ENCODE results near the gene MDGA2.
"Not testable (repeated sequence)": the region's sequence is repeated elsewhere in the genome, so short reads cannot be mapped to it uniquely, and the experiment has no call there.

The MDGA2 gene

DNA sequence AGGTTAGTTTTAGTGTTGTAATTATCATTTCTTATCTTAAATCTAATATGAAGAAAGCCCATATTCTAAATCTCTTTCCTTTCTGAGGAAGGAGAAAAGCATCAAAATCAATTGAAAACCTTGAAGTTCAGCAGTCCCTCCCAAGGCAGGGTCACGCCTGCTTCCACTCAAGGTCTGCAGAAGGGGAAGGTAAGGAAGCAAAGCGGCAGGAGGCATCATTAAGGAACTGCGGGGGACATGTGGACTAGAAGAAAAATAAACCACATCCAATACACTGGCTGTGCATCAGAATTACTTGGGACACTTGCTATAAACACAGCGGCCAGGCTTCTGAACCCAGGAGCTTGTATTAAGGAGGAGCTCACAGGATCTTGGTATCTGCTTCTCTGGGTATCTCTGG lies 759.9 kb downstream of the MDGA2 start:
- WGBS, 2 donors (ENCODE audit: extremely low coverage in 2 of 2, insufficient read length in 2 of 2, insufficient replicate concordance in 1 of 2) = no CpG with 5 or more reads among the region's 4 CpGs
- H3K4ac ChIP-seq (ENCODE audit: low read length); H2BK15ac ChIP-seq (ENCODE audit: low read length); H3K79me1 ChIP-seq (ENCODE audit: low read depth, low read length); H3K27ac ChIP-seq (replicated peaks; ENCODE audit: low read length); H3K18ac ChIP-seq (ENCODE audit: low read length); H3K4me2 ChIP-seq (ENCODE audit: insufficient read depth, low read length, poor library complexity, severe bottlenecking); H3K4me1 ChIP-seq (ENCODE audit: control insufficient read depth in 2 of 2, insufficient read depth in 1 of 2, low read depth in 1 of 2, low read length in 2 of 2); H2BK5ac ChIP-seq (ENCODE audit: low read length); H3K9me3 ChIP-seq (replicated peaks in 1 of 2; ENCODE audit: control insufficient read depth in 2 of 2, insufficient read depth in 1 of 2, low read depth in 1 of 2, low read length in 2 of 2); H2AK5ac ChIP-seq (ENCODE audit: low read depth, low read length); H3K27me3 ChIP-seq (ENCODE audit: control insufficient read depth in 3 of 3, insufficient read depth in 3 of 3, low read depth in 1 of 3, low read length in 3 of 3); H3K23ac ChIP-seq (ENCODE audit: low read depth, low read length, poor library complexity); H3K36me3 ChIP-seq (replicated peaks in 1 of 2; ENCODE audit: control insufficient read depth in 2 of 2, insufficient read depth in 2 of 2, low read length in 2 of 2); H2BK12ac ChIP-seq (ENCODE audit: low read length); H3K4me3 ChIP-seq (ENCODE audit: low read length in 2 of 2); H3K9ac ChIP-seq (ENCODE audit: low read depth, low read length, poor library complexity); DNase-seq (ENCODE audit: low spot score); H2AFZ ChIP-seq (ENCODE audit: low read length); H3K14ac ChIP-seq (ENCODE audit: low read length); H2BK120ac ChIP-seq (ENCODE audit: low read depth, low read length); H4K91ac ChIP-seq (ENCODE audit: low read depth, low read length, poor library complexity); H4K8ac ChIP-seq (ENCODE audit: low read depth, low read length): not testable (repeated sequence)

DNA sequence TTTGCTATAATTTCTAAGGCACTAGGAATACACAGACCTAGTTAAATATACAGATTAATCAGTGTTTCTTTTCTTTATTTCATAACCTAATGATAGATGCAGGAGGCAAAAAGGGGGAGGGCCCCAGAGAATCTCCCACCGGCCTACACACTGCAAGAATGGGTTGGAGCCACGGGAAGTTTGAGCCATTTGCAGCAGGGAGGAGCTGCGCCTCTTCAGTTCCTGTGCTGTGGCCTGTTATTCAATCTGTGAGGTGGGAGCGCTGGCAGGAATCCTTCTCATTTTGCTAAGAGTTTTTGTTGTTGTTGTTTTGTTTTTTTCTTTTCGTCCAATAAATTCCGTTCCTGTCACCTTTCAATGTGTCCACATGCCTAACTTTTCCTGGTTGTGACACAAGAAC lies 772.6 kb downstream of the MDGA2 start:
- Histone ChIP-seq H3K27ac (replicated peaks; ENCODE audit: low read length) (no peak overlapping the region), H3K79me1 (ENCODE audit: low read depth, low read length) (no peaks in the 10 kb centered on the region), H4K8ac (ENCODE audit: low read depth, low read length) (no peak overlapping the region), H3K4ac (ENCODE audit: low read length) (no peak overlapping the region), H2AK5ac (ENCODE audit: low read depth, low read length) (no peak overlapping the region), H3K9ac (ENCODE audit: low read depth, low read length, poor library complexity) (no peak overlapping the region), H3K9me3 (replicated peaks in 1 of 2; ENCODE audit: control insufficient read depth in 2 of 2, insufficient read depth in 1 of 2, low read depth in 1 of 2, low read length in 2 of 2) (no peaks in the 10 kb centered on the region), H3K23ac (ENCODE audit: low read depth, low read length, poor library complexity) (no peak overlapping the region), H2BK5ac (ENCODE audit: low read length) (no peak overlapping the region), H2BK15ac (ENCODE audit: low read length) (no peak overlapping the region), H3K4me1 (ENCODE audit: control insufficient read depth in 2 of 2, insufficient read depth in 1 of 2, low read depth in 1 of 2, low read length in 2 of 2) (peaks cover 1 to 4% of the 10 kb centered on the region in 2 donors), H2BK120ac (ENCODE audit: low read depth, low read length) (no peak overlapping the region), H2AFZ (ENCODE audit: low read length) (peak overlapping the region; percentile 66), H2BK12ac (ENCODE audit: low read length) (no peak overlapping the region), H3K4me2 (ENCODE audit: insufficient read depth, low read length, poor library complexity, severe bottlenecking) (no peak overlapping the region), H3K36me3 (replicated peaks in 1 of 2; ENCODE audit: control insufficient read depth in 2 of 2, insufficient read depth in 2 of 2, low read length in 2 of 2) (no peaks in the 10 kb centered on the region), H3K14ac (ENCODE audit: low read length) (no peak overlapping the region), H3K4me3 (ENCODE audit: low read length in 2 of 2) (no peak overlapping the region), H4K91ac (ENCODE audit: low read depth, low read length, poor library complexity) (no peak overlapping the region), H3K18ac (ENCODE audit: low read length) (no peak overlapping the region), H3K27me3 (ENCODE audit: control insufficient read depth in 3 of 3, insufficient read depth in 3 of 3, low read depth in 1 of 3, low read length in 3 of 3) (no peaks in the 10 kb centered on the region)
- DNase-seq (ENCODE audit: low spot score) = peak; percentile 1
- WGBS, 2 donors (ENCODE audit: extremely low coverage in 2 of 2, insufficient read length in 2 of 2, insufficient replicate concordance in 1 of 2) = no CpG with 5 or more reads among the region's 6 CpGs

DNA sequence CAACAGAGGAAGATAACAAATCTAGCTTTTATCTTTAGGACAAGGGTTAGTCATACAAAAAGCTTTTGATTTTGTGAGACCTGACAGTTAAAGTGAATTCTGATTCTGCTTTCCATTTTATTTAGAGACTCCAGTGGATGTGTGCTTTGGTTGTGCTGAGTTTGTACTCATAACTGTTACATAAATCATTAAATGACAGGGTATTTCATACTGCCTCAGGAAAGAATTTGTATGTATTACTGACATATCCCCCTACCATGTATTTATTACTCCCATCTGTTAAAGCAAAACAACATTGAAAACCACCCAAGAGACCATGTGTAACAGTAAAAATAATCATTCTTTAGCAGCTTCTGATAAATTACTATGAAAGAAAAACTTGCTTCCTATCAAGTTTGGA lies 780.9 kb downstream of the MDGA2 start:
- H2BK120ac ChIP-seq (ENCODE audit: low read depth, low read length) = no peak overlapping the region
- H2BK12ac ChIP-seq (ENCODE audit: low read length) = no peak overlapping the region
- no peak overlapping the region for H3K4me2 ChIP-seq (ENCODE audit: insufficient read depth, low read length, poor library complexity, severe bottlenecking)
- no peak overlapping the region for H3K4ac ChIP-seq (ENCODE audit: low read length)
- H3K36me3 ChIP-seq (replicated peaks in 1 of 2; ENCODE audit: control insufficient read depth in 2 of 2, insufficient read depth in 2 of 2, low read length in 2 of 2) = no peaks in the 10 kb centered on the region
- H3K79me1 ChIP-seq (ENCODE audit: low read depth, low read length) = no peaks in the 10 kb centered on the region
- no peak overlapping the region for H2BK5ac ChIP-seq (ENCODE audit: low read length)
- DNase-seq (ENCODE audit: low spot score) = no peak
- no peaks in the 10 kb centered on the region for H3K27me3 ChIP-seq (ENCODE audit: control insufficient read depth in 3 of 3, insufficient read depth in 3 of 3, low read depth in 1 of 3, low read length in 3 of 3)
- no peak overlapping the region for H3K23ac ChIP-seq (ENCODE audit: low read depth, low read length, poor library complexity)
- no peak overlapping the region for H2BK15ac ChIP-seq (ENCODE audit: low read length)
- H3K27ac ChIP-seq (replicated peaks; ENCODE audit: low read length) = no peak overlapping the region
- no peak overlapping the region for H3K18ac ChIP-seq (ENCODE audit: low read length)
- no peak overlapping the region for H3K4me3 ChIP-seq (ENCODE audit: low read length in 2 of 2)
- H3K9me3 ChIP-seq (replicated peaks in 1 of 2; ENCODE audit: control insufficient read depth in 2 of 2, insufficient read depth in 1 of 2, low read depth in 1 of 2, low read length in 2 of 2) = no peaks in the 10 kb centered on the region
- H2AK5ac ChIP-seq (ENCODE audit: low read depth, low read length) = no peak overlapping the region
- no peak overlapping the region for H4K91ac ChIP-seq (ENCODE audit: low read depth, low read length, poor library complexity)
- no peaks in the 10 kb centered on the region for H3K4me1 ChIP-seq (ENCODE audit: control insufficient read depth in 2 of 2, insufficient read depth in 1 of 2, low read depth in 1 of 2, low read length in 2 of 2)
- H4K8ac ChIP-seq (ENCODE audit: low read depth, low read length) = no peak overlapping the region
- no peak overlapping the region for H2AFZ ChIP-seq (ENCODE audit: low read length)
- no peak overlapping the region for H3K14ac ChIP-seq (ENCODE audit: low read length)
- H3K9ac ChIP-seq (ENCODE audit: low read depth, low read length, poor library complexity) = no peak overlapping the region

DNA sequence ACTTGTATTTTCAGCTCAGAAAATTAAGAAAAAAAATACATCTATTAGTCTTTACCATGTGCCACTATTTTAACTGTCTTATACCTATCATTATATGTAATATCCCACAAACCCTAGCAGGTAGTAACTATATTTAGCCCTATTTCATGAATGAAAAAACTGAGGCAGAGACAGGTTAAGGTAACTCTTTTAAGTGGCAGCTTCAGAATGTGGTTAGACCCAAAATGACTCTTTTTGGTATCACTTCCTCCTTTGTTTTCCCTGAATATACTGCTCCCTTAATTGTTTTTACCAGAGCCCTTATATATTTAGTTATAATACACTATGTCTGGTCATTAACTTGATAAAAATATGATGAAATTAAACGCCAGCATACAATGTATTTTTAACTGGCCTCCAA lies 788.3 kb downstream of the MDGA2 start:
- no peak overlapping the region for H3K4me2 ChIP-seq (ENCODE audit: insufficient read depth, low read length, poor library complexity, severe bottlenecking)
- no peaks in the 10 kb centered on the region for H3K36me3 ChIP-seq (replicated peaks in 1 of 2; ENCODE audit: control insufficient read depth in 2 of 2, insufficient read depth in 2 of 2, low read length in 2 of 2)
- no peak overlapping the region for H2BK5ac ChIP-seq (ENCODE audit: low read length)
- no peak overlapping the region for H2AK5ac ChIP-seq (ENCODE audit: low read depth, low read length)
- no peak overlapping the region for H3K23ac ChIP-seq (ENCODE audit: low read depth, low read length, poor library complexity)
- no peak overlapping the region for H2BK12ac ChIP-seq (ENCODE audit: low read length)
- H2BK120ac ChIP-seq (ENCODE audit: low read depth, low read length) = no peak overlapping the region
- H4K8ac ChIP-seq (ENCODE audit: low read depth, low read length) = no peak overlapping the region
- no peak overlapping the region for H2BK15ac ChIP-seq (ENCODE audit: low read length)
- H3K9ac ChIP-seq (ENCODE audit: low read depth, low read length, poor library complexity) = no peak overlapping the region
- H3K79me1 ChIP-seq (ENCODE audit: low read depth, low read length) = no peaks in the 10 kb centered on the region
- no peak overlapping the region for H3K14ac ChIP-seq (ENCODE audit: low read length)
- no peaks in the 10 kb centered on the region for H3K9me3 ChIP-seq (replicated peaks in 1 of 2; ENCODE audit: control insufficient read depth in 2 of 2, insufficient read depth in 1 of 2, low read depth in 1 of 2, low read length in 2 of 2)
- H3K27me3 ChIP-seq (ENCODE audit: control insufficient read depth in 3 of 3, insufficient read depth in 3 of 3, low read depth in 1 of 3, low read length in 3 of 3) = no peaks in the 10 kb centered on the region
- no peak overlapping the region for H3K27ac ChIP-seq (replicated peaks; ENCODE audit: low read length)
- no peak overlapping the region for H3K18ac ChIP-seq (ENCODE audit: low read length)
- DNase-seq (ENCODE audit: low spot score) = no peak
- no peak overlapping the region for H3K4me3 ChIP-seq (ENCODE audit: low read length in 2 of 2)
- H3K4me1 ChIP-seq (ENCODE audit: control insufficient read depth in 2 of 2, insufficient read depth in 1 of 2, low read depth in 1 of 2, low read length in 2 of 2) = no peaks in the 10 kb centered on the region
- WGBS, 2 donors (ENCODE audit: extremely low coverage in 2 of 2, insufficient read length in 2 of 2, insufficient replicate concordance in 1 of 2) = no CpG with 5 or more reads among the region's 1 CpG
- no peak overlapping the region for H4K91ac ChIP-seq (ENCODE audit: low read depth, low read length, poor library complexity)
- H3K4ac ChIP-seq (ENCODE audit: low read length) = no peak overlapping the region
- H2AFZ ChIP-seq (ENCODE audit: low read length) = no peak overlapping the region

Measured in neuronal stem cell (in vitro differentiated cells).